ENCODE results near the gene STXBP2.

STXBP2 gene

GRCh38 chr19:7612282-7613274, 24.3 kb upstream of the STXBP2 start:
- no peak for DNase-seq (ENCODE audit: low read depth)

GRCh38 chr19:7614859-7615741, 21.8 kb upstream of the STXBP2 start:
- no peak for DNase-seq (ENCODE audit: low read depth)

- no peak for DNase-seq (ENCODE audit: low read depth)
Measured at GRCh38 chr19:7617172-7617571, 19.7 kb upstream of the STXBP2 start.

GRCh38 chr19:7617735-7618134, 19.2 kb upstream of the STXBP2 start:
- no peak for DNase-seq (ENCODE audit: low read depth)

GRCh38 chr19:7618348-7618747, 18.6 kb upstream of the STXBP2 start:
- no peak for DNase-seq (ENCODE audit: low read depth)

GRCh38 chr19:7618771-7619510, 18.0 kb upstream of the STXBP2 start:
- DNase-seq (ENCODE audit: low read depth): no peak

GRCh38 chr19:7619671-7620441, 17.1 kb upstream of the STXBP2 start:
- DNase-seq (ENCODE audit: low read depth): no peak

GRCh38 chr19:7620442-7621412, 16.2 kb upstream of the STXBP2 start:
- no peak for DNase-seq (ENCODE audit: low read depth)

GRCh38 chr19:7622933-7623685, 13.8 kb upstream of the STXBP2 start:
- no peak for DNase-seq (ENCODE audit: low read depth)

GRCh38 chr19:7623725-7624603, 12.9 kb upstream of the STXBP2 start:
- DNase-seq (ENCODE audit: low read depth): no peak

- DNase-seq (ENCODE audit: low read depth): no peak
Measured at GRCh38 chr19:7624810-7625209, 12.1 kb upstream of the STXBP2 start.

- DNase-seq (ENCODE audit: low read depth): no peak
Measured at GRCh38 chr19:7625763-7626372, 11.0 kb upstream of the STXBP2 start.

GRCh38 chr19:7627166-7627565, 9.7 kb upstream of the STXBP2 start:
- DNase-seq (ENCODE audit: low read depth): no peak

GRCh38 chr19:7628589-7629311, 8.2 kb upstream of the STXBP2 start:
- DNase-seq (ENCODE audit: low read depth): no peak

- peak; percentile 93 for DNase-seq (ENCODE audit: low read depth)
Measured at GRCh38 chr19:7629347-7630054, 7.4 kb upstream of the STXBP2 start, which contains the start of the genes PET100 and XAB2. TSS of gene PET100 (plus strand) at chr19:7629793. CDS start at chr19:7629834, 41 bp downstream. TSS of gene XAB2 (minus strand) at chr19:7629545. CDS start at chr19:7629527, 18 bp downstream.

- no peak for DNase-seq (ENCODE audit: low read depth)
Measured at GRCh38 chr19:7631577-7631976, 5.3 kb upstream of the STXBP2 start.
